Measurements from ENCODE around the gene CYP51A1.
A peak's percentile ranks its signal among the peaks of the same experiment; 100 is the strongest.
"Not testable (repeated sequence)": the region's sequence is repeated elsewhere in the genome, so short reads cannot be mapped to it uniquely, and the experiment has no call there.

The CYP51A1 gene

DNA sequence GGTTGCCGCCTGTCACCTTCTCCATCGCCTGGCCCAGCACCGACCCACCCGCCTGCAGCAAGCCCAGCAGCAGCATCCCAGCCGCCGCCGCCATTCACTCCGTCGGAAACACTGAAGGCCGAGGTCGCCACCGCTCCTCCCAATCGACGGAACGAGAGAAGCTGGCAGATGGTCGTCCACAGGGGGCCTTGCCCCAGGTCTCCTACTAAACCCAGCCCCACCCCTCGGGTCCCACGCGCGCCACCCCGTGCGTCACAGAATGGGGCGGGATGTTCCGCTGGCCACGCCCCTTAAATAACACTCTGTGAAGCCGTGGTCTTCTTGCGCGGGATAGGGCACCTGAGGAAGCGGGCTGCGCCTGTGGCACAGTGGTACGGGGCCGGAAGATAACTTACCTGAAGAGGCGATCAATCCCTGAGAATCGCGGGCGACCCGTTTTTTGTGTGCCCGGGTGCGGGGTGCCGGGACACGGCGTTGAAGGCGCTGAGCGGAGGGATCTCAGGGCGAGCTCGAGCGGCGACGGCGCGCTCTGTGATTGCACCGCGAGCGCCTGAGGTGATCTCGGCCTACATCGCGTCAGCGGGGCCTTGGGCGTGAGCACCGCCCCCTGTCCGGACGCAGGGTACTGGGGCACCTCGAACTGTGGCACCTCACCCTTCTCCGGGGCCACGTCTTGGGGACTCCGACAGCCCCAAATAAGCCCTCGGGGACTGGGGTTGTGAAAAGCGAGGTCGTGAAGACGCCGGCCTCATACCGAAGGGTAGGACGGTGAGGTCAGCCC, at the start of gene CYP51A1:
TSS of gene CYP51A1 (minus strand) at position 207 of the 781 bp plus-strand sequence. CDS start at position 94, 113 bp downstream.
- no peak for TF ChIP-seq CTCF (IDR thresholded peaks at IDR 0.05)
- TF ChIP-seq ZFX (IDR thresholded peaks at IDR 0.05; ENCODE audit: borderline replicate concordance), result no peak
- H3K27ac ChIP-seq, result peak within 1 kb of the TSS; percentile 88

GRCh38 chr7:92178928-92179924, 44.9 kb upstream of the CYP51A1 start, which contains the start of gene LRRD1:
Gene LRRD1, minus strand, starts transcription at chr7:92179142. Its CDS starts 13,940 bp downstream, at chr7:92165202.
- TF ChIP-seq ZFX (IDR thresholded peaks at IDR 0.05; ENCODE audit: borderline replicate concordance), result no peak
- peak; percentile 100 for TF ChIP-seq CTCF (IDR thresholded peaks at IDR 0.05)
- H3K27ac ChIP-seq, result no peak within 1 kb of the TSS

DNA sequence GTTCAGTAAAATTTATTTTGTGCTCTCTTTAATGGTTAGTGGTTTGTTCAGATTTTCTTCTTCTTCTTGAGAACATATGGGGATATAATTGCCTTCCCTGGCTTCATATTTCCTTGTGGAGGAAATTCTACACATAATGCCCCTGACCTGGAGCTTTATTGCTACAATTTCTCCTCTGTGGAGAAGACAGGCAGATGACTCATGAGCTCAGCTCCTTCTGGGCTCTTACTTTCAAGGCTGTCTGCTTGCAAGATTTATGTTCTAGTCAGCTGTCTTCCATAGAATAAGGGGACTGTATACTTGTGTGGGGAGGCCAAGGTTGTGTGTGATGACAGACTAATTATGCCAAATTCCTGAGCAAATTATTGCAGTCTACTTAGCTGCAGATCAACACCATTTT, 43.1 kb upstream of the CYP51A1 start:
- TF ChIP-seq ZFX (IDR thresholded peaks at IDR 0.05; ENCODE audit: borderline replicate concordance), result no peak
- TF ChIP-seq CTCF (IDR thresholded peaks at IDR 0.05), result no peak
- no peak overlapping the region for H3K27ac ChIP-seq

DNA sequence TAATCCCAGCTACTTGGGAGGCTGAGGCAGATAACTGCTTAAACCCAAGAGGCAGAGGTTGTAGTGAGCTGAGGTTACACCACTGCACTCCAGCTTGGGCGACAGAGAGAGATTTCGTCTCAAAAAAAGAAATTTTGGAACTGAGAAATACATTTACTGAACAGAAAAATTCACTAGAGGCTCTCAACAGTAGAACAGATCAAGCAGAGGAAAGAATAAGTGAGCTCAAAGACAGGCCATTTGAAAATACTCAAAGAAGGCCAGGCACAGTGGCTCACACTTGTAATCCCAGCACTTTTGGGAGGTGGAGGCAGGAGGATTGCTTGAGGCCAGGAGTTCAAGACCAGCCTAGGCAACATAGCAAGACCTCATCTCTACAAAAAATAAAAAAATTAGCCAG, 35.3 kb upstream of the CYP51A1 start:
- not testable (repeated sequence) for H3K27ac ChIP-seq

GRCh38 chr7:92161271-92161670, 27.0 kb upstream of the CYP51A1 start:
- no peak for TF ChIP-seq ZFX (IDR thresholded peaks at IDR 0.05; ENCODE audit: borderline replicate concordance)
- no peak for TF ChIP-seq CTCF (IDR thresholded peaks at IDR 0.05)
- H3K27ac ChIP-seq, result no peak overlapping the region

GRCh38 chr7:92158660-92159575, 24.6 kb upstream of the CYP51A1 start:
- H3K27ac ChIP-seq, result no peak overlapping the region
- TF ChIP-seq CTCF (IDR thresholded peaks at IDR 0.05), result no peak
- no peak for TF ChIP-seq ZFX (IDR thresholded peaks at IDR 0.05; ENCODE audit: borderline replicate concordance)

DNA sequence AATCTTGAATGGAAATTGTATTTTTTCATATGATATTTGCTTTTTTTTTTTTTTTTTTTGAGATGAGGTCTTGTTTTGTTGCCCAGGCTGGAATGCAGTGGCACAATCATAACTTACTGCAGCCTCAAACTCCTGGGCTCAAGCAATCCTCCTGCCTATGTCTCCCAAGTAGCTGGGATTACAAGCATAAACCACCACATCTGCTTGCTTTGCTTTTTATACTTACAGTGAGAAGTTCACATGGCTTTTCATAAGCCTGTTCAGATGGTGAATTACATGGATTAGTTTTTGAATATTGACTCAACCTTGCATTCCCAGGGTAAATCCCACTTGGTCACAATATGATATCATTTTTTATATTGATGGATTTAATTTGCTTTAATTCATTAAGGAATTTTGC, 22.7 kb upstream of the CYP51A1 start:
- TF ChIP-seq ZFX (IDR thresholded peaks at IDR 0.05; ENCODE audit: borderline replicate concordance) (no peak), CTCF (IDR thresholded peaks at IDR 0.05) (no peak)

More for the DNA sequence above, 22.7 kb upstream of the CYP51A1 start:
- no peak overlapping the region for H3K27ac ChIP-seq
